Stimulated activated CD8-positive, alpha-beta memory T cell treated with anti-CD3 and anti-CD28 coated beads, Interleukin-12 subunit alpha, Interleukin-12 subunit beta, amount 100 ng/mL, for 1 hour (primary cell): ENCODE data around the gene CEP164.

ENCODE experiments used
- DNase-seq: peaks from one replicate; pipeline ENCODE4 v3.0.0-alpha.2; 2020; ENCODE audit warnings: low read depth

CEP164 gene

DNA sequence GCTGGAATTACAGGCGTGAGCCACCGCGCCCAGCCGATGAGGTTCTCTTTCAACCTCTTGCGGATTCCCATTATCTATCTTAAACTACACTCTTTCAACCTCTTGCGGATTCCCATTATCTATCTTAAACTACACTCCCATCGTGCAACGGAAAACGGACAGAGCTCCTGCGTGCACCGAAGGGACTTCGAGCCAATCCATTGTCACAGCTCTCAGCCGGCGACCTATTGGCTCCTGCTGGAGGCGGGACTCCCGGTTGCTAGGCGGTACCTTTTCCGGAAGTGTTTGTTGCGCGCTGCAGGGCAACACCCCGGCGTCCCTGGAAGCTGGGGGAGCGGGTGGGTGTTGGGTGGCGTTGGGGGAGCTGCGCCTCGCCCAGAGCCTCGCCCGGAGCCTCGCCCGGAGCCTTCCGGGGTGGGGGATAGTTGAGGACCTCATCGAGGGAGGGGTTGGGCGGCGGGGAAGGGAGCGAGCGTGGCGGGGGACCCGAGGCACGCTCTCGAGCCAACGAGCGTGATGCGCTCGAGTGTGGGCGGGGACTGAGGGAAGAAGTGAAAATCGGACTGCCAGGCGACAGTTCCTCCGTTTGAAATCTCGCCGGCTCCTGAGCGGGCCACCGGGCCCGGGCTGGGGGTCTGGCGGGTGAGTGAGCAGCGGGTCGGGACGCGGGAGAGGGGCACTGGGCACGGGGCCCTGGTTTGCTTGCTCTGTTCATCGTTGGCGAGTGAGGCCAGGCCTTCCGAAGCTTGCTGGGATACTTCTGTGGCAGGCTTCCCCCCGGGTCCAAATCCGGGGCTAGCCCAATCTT, at the start of gene CEP164:
Gene CEP164, plus strand, starts transcription at position 288 of the 808 bp plus-strand sequence. CDS start 10,733 bp downstream, outside the sequence.
- peak; percentile 89 for DNase-seq

DNA sequence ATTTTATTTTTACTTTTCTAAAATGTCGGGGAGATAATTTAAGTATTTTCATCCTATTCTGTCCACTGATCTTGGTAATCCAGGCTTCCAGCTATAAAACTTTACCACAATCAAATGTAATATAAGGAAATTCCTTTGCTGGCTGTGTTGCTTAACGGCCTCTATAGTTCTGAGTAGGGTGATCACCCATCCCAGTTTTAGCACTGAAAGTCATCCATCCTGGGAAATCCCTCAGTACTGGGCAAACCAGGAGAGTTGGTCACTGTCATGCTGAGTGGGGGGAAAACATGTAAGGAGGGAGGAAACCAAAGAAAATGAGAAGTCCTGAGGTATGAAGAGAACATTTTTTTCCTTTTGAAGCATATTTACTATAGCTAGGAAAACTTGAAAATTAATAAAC, 49.3 kb upstream of the CEP164 start:
- DNase-seq: no peak

DNA sequence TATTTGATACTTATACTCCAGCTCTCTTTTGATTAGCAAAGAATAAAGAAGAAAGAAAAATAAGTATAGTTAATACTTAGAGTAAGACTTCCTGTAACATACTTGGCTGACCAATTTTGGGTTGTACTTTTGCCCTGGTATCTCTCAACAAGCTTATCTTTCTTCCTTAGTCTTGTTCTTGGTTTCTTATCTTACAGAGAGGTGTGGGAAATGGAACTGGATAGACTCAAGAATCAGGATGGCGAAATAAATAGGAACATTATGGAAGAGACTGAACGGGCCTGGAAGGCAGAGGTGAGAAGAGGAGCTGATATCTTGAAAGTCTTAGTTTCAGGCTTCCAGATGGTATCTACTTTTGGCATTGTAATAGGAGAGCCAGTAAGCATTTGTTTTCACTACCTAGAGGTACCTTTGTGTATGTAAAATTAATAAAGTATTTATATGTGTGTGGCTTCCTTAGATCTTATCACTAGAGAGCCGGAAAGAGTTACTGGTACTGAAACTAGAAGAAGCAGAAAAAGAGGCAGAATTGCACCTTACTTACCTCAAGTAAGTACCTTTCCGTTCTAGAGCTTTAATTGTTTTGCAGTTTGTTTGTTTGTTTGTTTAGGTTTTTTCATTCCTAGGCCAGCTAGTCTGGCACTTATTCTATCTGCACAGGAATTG, 47.8 kb upstream of the CEP164 start:
- no peak for DNase-seq

DNA sequence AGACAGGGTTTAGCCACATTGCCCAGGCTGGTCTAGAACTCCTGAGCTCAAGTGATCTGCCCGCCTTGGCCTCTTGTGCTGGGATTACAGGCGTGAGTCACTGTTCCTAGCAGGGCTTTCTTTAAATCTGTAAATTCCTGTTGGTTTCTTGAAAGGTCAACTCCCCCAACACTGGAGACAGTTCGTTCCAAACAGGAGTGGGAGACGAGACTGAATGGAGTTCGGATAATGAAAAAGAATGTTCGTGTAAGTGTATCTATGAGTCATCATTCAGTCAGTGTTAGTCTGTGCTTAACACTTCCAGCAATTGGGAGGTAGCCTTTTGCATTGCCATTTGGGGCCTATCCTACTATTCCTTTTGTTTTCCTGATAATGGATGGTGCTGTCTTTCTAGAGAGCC, 46.5 kb upstream of the CEP164 start:
- no peak for DNase-seq

DNA sequence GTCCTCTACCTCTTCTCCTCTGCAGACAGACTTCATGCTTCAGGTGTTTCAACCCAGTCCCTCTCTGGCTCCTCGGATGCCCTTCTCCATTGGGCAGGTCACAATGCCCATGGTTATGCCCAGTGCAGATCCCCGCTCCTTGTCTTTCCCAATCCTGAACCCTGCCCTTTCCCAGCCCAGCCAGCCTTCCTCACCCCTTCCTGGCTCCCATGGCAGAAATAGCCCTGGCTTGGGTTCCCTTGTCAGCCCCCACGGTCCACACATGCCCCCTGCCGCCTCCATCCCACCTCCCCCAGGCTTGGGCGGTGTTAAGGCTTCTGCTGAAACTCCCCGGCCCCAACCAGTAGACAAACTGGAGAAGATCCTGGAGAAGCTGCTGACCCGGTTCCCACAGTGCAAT, 45.8 kb upstream of the CEP164 start:
- no peak for DNase-seq

DNA sequence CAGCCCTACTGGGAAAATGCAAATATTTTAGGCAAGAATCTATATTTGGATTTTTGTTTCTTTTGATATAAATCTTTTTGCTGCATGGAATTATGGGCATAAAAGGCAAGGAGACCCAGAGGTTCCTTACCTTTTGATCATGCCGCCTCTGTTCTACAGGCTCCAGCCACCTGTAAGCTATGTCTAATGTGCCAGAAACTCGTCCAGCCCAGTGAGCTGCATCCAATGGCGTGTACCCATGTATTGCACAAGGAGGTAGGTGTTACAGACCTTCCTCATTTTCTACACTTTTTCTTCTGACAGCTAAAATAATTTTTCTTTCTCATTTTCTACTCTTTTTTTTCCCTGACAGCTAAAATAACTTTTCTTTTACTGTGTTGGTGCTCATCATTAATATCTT, 44.7 kb upstream of the CEP164 start:
- no peak for DNase-seq

DNA sequence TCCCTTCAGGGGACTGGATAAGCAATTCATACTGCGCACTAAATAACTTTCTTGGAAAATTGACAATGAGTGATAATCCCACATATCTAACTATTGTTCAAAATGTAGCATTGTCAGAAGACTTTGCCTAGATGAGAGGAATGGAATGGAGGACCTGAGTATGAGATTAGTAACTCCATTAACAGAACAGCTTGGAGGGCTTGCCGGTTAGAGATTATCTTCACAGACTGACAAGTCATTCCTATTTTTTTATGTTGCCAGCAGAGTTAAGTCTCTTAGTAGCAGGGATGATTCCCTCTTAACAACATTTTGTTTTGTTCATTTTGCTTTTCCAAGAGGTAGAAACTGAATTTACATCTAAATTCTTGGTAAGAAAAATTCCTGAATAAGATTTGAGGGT, 43.6 kb upstream of the CEP164 start:
- no peak for DNase-seq

GRCh38 chr11:117286588-117286987, 41.1 kb upstream of the CEP164 start:
- no peak for DNase-seq

GRCh38 chr11:117287668-117288067, 40.0 kb upstream of the CEP164 start:
- no peak for DNase-seq

GRCh38 chr11:117289795-117290194, 37.9 kb upstream of the CEP164 start:
- no peak for DNase-seq

DNA sequence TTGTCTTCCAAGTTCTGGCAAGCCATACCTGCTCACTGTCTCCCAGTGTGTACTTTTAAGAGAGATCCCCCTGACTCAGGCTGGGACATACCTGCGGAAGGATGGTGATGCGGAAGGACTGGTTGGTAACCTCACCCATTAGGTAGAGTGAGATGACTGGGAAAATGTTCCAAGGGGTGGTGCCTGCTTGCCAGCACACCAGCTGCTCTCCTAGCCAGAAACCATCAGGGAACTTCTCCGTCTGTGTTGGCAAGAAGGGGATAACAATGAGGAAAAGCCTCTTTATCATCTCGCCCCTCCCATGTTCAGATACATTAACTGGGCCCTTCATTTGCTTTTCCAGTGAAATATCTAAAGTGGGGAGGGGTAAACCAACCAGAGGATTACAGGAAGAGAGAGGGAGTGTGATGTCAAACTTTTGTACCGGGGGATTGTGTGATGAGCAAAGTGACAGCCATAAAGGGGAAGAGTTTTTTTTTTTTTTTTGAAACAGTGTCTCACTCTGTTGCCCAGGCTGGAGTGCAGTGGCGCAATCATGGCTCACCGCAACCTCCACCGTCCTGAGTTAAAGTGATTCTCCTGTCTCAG, 36.8 kb upstream of the CEP164 start, which contains the start of gene BACE1-AS:
Gene BACE1-AS, plus strand, starts transcription at position 538 of the 588 bp plus-strand sequence.
- DNase-seq: no peak

DNA sequence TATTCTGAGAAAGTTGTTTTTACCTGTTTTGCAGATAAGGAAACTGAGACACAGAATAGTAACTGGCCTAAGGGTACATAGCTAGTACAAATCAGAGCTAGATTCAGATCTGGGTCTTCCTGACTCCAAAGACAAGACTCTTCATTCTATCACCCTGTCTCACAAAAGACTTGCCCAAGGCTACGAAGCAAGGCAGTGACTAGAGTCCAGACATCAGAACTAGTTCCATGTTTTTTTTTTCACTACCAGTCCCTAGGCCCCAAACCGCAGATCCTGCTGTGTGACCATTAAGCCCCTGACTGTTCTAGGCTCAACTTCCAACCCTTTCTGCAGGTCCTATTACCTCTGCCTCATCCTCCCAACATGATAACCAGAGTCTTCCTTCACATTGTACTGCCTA, 35.0 kb upstream of the CEP164 start:
- no peak for DNase-seq

DNA sequence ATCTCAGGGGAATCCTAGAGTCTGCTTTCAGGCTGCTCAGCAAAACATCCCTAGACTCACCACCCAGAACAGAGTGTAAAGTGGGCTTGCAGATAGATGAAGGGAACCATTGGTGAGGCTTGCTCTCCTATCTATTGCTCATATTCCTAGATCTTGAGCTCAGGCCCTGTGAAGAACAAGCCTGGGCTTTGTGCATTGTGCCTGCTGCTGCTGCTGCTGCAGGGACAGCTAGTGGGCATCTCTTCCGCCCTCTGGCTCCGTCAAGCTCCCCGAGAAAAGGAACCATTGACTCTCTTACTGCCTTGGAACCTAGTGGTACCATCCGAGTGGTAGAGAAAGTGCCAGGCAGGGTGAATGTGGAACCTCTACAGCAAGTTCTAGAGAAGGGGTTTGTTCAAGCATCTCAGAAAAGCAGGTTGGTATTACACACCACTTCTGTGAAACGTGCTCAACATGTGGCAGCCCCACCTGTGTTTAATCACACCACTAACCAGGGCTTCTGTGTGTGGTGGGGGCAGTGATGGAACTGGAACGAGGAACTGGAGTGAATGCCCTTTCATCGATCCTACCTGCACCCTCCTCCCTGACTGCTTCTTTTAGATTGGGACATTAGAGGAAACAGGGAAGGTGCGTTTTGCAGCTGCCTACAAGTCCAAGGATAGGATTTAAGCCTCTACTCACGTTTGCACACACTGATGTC, 32.1 kb upstream of the CEP164 start:
- no peak for DNase-seq

GRCh38 chr11:117296881-117297280, 30.8 kb upstream of the CEP164 start:
- no peak for DNase-seq

- no peak for DNase-seq
These were observed 29.5 kb upstream of the CEP164 start for GRCh38 chr11:117298195-117298594.

GRCh38 chr11:117299351-117300282, 28.0 kb upstream of the CEP164 start:
- DNase-seq: no peak

DNA sequence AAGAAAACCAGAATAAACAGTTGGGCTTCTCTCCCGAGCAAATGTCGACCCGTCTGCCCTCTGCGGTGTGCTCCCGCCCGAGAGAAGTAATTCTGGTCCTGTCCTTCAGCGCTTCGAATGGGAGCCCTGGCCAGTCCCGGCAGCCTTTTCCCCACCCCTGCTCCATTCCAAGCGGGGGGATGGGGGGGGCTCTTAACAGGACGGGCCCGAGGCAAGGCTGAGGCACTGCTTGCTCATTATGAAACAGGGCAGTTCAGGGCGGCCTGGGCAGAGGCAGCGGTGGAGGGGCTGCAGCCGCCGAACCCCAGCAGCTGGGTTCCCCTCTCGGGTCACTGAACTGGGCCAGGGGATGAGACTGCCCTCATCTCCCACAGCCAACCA, 27.4 kb upstream of the CEP164 start:
- DNase-seq: no peak

DNA sequence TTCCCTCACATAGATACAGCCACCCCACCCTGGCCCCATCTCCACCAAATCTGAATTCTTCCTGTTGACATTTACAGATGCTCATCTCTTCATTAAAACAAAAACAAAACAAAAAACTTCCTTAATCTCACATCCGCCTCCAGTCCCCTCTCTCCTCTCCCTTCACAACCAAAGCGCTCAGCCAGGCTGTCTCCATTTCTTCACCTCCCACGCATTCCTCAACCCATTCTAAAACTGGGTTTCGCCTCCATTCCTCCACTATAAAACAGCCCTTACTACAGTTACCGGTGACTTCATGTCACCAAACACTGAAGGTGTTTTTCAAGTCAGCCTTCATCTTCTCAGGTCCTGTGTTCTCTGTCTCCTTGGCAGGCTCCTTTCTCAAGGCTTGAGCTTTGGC, 26.9 kb upstream of the CEP164 start:
- DNase-seq: no peak

DNA sequence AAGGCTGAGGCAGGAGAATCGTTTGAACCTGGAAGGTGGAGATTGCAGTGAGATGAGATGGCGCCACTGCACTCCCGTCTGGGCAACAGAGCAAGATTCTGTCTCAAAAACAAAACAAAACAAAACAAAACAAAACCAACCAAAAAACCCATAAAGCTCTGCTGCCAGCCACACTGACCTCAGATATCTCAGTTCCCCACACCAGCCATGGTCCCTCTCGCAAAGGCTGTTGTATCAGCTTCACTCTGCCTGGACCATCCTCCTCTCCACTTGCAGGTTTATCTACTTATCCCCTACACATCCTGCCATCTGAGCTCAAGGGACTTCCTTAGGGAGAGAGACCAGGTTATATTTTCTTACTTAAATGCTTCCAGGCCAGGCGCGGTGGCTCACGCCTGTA, 25.4 kb upstream of the CEP164 start:
- DNase-seq: no peak

DNA sequence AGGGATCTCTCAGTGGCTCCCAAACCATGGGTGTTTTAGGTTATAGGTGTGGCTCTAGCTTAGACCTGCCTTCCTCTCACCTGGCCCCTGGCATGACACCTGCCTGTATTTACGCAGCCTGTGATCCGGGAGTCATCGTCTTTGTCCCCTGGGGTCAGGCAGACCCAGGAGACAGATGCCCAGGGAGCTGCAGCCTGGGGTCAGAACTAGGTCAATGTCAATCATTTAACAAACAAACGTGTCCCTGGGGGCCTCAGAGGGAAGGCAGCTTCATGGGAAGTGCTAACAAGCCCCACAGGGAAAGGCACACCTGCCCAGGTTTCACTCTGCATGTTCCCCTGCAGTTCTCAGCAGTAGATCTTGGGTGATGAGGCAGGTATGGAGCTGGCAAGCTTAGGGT, 24.6 kb upstream of the CEP164 start:
- DNase-seq: no peak

DNA sequence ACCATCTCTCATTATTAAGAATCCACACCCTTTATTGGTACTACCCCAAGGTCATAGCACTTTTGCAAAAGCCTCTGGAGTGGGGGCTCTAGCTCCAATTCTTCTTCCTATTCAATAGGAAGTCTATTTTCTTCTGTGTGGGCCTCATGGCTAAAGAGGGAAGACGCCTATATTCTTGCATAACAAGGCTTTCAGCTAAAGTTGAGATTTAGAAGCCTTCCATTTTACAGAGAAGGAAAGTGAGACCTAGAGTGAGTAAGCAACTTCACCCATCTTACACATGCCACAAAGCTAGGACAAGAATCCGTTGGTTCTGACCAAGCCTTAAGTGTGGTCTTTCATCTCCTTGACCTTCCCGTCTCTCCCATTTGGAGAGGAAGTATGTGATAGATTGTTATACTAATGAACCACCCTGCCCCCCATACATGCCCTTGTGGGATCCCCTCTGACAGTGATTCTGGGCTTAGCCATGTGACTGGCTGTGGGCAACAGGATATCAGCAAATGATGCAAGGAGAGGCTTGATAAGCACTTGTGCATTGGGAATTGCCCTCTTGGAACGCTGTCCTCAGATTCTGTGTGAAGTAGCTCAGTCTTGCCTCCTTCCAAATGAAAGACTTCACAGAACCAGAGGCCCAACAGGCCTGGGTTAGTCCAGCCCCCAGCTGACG, 23.9 kb upstream of the CEP164 start:
- no peak for DNase-seq
